DMS153 treated with DMSO at 0.1 percent for 48 hours (cell line): ENCODE measurements around the gene MIER1.

Experiments used
- DNase-seq: peaks from one replicate; lab custom pipeline; 2025; ENCODE audit not compliant: unreplicated experiment; lab: John Stamatoyannopoulos, UW

The MIER1 gene

GRCh38 chr1:66996018-66996682 lies 71.4 kb downstream of the MIER1 start:
- DNase-seq: peak; percentile 67

- DNase-seq: no peak
These were observed 74.2 kb downstream of the MIER1 start for GRCh38 chr1:66998972-66999371.

- DNase-seq: no peak
These were observed 75.0 kb downstream of the MIER1 start for GRCh38 chr1:66999640-67000400.

- DNase-seq: no peak
These were observed 77.1 kb downstream of the MIER1 start for GRCh38 chr1:67001682-67002425.

GRCh38 chr1:67004176-67004575 lies 79.4 kb downstream of the MIER1 start:
- peak; percentile 52 for DNase-seq

- DNase-seq: no peak
These were observed 80.3 kb downstream of the MIER1 start for GRCh38 chr1:67005068-67005467.

GRCh38 chr1:67009792-67010191 lies 85.0 kb downstream of the MIER1 start:
- no peak for DNase-seq

GRCh38 chr1:67013573-67013972 lies 88.8 kb downstream of the MIER1 start:
- no peak for DNase-seq

GRCh38 chr1:67018574-67018973 lies 93.8 kb downstream of the MIER1 start:
- no peak for DNase-seq

- no peak for DNase-seq
These were observed 94.3 kb downstream of the MIER1 start for GRCh38 chr1:67019121-67019520.

GRCh38 chr1:67019600-67020136 lies 94.9 kb downstream of the MIER1 start:
- no peak for DNase-seq

- DNase-seq: no peak
These were observed 95.5 kb downstream of the MIER1 start for GRCh38 chr1:67020304-67020703.

- no peak for DNase-seq
These were observed 96.0 kb downstream of the MIER1 start for GRCh38 chr1:67020765-67021164.

- DNase-seq: no peak
These were observed 104.7 kb downstream of the MIER1 start for GRCh38 chr1:67029472-67029871.

GRCh38 chr1:67031121-67031858 lies 106.5 kb downstream of the MIER1 start:
- no peak for DNase-seq

GRCh38 chr1:67031859-67032247 lies 107.1 kb downstream of the MIER1 start:
- DNase-seq: no peak
